IPS DF 19.7 (cell line): ENCODE data around the gene SMCO1.
"Not testable (repeated sequence)": the region's sequence is repeated elsewhere in the genome, so short reads cannot be mapped to it uniquely, and the experiment has no call there.

Source experiments
- DNase-seq: peaks from one replicate; pipeline ENCODE4 v3.0.0-alpha.2; 2013; ENCODE audit warnings: low read depth, low spot score

SMCO1 gene, protein sequence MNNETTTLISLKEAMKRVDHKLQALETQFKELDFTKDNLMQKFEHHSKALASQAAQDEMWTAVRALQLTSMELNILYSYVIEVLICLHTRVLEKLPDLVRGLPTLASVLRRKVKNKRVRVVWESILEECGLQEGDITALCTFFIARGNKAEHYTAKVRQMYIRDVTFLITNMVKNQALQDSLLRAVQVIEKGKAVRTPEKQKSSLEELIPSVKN

DNA sequence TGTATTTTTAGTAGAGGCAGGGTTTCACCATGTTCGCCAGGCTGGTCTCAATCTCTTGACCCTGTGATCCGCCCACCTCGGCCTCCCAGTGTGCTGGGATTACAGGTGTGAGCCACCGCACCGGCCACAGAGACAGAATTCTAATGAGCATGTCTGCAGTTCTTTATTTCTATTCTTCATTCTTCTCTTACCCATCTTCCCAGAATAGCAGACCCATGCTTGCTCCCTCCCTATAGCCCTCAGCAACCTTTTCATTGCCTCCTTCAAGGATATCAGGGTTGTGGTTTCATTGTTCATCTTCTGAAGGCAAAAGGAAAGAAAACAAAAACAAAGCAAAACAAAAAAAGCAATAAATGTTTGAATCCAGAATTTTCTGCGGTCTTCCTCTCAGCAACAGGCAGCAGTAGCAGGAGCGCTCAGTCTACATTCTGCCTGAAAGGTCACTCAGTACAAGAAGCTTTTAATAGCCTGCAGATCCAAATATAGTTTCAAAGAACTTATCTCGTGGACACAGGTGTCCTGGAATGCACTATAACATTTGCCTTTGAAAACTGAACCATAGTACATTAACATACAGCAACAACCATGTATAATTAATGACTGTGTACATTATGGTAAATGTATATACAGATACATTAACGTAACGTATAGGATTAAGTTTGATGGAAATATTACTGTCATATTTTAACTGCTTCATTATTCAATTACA is at the start of gene SMCO1:
SMCO1 (minus strand) TSS at position 434 of the 709 bp plus-strand sequence; CDS start at position 297, 137 bp downstream.
- no peak for DNase-seq

DNA sequence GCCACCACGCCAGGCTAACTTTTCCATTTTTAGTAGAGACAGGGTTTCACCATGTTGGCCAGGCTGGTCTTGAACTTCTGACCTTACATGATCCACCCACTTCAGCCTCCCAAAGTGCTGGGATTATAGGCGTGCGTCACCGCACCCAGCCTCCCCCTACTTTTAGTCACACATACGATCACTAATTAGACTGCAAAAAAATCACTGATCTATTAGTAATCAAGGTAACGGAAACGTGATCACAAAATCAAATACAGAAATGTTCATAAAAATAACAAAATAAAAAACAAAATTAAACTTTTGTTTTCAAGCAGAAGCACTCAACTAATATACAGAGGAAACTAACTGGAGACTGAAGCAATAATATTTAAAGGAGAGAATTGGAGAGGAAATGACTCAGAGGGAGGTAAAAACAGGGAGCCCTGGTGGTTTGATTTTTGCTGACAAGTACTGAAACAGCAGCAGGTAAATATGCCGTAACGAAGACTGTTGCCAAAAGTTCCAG is 48.6 kb upstream of the SMCO1 start:
- DNase-seq, result no peak

DNA sequence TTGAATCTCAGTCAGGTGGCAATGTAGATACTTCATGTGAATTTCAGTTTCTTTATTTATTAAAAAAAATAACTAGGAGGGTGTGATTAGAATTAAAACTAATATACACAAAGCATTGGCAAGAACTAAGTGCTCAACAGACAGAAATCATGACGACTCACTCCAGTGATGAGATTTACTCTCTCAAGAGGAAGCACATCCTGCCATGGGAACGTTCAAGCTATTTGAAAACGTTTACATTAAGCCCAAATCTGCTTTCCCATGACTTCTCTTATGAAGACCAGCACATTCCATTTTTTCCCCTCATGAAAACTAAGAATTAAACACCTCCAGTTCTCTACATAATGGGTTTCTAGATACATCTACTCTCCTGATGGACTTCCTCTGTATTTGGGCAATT is 44.7 kb upstream of the SMCO1 start:
- no peak for DNase-seq

- DNase-seq, result no peak
These were observed 43.3 kb upstream of the SMCO1 start for GRCh38 chr3:196558476-196558875.

- DNase-seq, result no peak
These were observed 42.1 kb upstream of the SMCO1 start for GRCh38 chr3:196557236-196557635.

- DNase-seq, result no peak
These were observed 40.1 kb upstream of the SMCO1 start for GRCh38 chr3:196555295-196555694.

- no peak for DNase-seq
These were observed 39.1 kb upstream of the SMCO1 start for GRCh38 chr3:196554205-196554604.

DNA sequence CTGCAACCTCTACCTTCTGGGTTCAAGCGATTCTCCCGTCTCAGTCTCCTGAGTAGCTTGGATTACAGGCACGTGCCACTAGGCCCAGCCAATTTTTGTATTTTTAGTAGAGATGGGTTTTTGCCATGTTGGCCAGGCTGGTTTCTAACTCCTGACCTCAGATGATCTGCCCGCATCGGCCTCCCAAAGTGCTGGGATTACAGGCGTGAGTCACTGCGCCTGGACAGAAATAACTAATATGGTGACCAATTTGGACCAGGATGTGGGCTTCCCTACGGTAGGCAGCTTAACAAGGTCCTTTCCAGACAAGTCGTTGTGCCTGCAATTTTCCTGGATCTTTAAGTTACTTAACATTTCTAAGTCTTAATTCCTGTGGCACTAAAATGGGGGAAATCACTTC is 38.4 kb upstream of the SMCO1 start:
- no peak for DNase-seq

DNA sequence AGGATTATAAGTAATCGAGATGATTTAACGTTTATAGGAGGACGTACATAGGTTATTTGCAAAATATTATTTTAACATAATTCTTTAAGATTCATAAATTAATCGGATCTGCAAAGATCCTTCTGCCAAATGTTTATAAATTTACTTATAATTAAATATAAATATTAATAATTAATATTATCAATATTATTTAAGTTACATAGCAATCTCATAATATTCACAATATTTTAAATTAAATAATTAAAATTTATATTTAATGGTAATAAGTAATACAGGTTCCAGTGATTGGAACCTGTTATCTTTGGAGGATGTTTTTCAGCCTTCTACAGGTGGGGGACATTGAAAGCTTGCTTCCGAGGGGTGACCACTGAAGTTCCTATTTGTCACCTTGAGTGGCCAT is 37.1 kb upstream of the SMCO1 start:
- DNase-seq, result no peak

DNA sequence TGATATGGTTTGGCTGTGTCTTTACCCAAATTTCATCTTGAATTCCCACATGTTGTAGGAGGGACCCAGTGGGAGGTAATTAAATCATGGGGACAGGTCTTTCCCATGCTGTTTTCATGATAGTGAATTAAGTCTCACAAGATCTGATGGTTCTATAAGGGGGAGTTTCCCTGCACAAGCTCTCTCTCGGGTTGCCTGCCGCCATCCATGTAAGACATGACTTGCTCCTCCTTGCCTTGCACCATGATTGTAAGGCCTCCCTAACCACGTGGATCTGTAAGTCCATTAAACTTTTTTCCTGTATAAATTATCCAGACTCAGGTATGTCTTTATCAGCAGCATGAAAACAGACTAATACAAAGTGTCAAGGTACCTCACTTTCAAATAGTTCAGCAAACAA is 35.0 kb upstream of the SMCO1 start:
- not testable (repeated sequence) for DNase-seq

- not testable (repeated sequence) for DNase-seq
These were observed 34.2 kb upstream of the SMCO1 start for GRCh38 chr3:196549312-196549711.

DNA sequence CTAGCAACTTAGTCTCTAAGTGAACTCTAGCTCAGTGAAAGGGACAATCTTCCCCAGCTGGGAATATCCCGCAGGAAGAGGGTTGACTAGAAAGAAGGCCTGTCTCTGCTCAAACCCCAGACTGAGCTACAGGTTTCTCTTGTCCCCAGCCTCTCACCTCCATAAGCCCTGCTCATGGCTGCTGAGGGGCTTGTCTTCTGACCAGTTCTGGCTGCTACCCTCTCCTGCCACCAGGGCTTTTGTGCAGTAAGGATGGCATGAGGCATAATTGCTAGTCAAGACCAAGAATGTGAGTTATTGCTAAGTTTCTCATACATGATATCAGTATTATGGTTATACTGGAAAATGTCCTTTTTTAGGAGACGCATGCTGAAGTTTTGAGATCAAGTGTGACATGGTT is 31.9 kb upstream of the SMCO1 start:
- DNase-seq, result no peak

DNA sequence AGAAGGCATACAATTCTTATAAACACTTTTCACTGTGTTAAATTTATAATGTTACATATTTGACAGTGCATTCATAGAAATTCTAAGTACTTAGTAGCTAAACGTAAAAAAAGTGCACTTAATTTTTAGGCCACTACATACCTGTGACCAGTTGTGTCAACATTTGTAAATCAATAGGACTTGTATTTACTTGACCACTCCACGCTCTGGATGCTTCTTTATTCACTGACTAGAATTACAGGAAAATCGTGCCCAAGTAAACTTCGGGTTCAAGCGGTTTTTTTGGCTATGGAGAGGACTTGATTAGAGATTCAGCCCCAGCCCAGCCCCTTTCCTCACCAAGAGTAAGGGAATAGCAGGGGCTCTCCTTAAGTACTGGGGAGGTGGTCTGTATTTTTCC is 31.4 kb upstream of the SMCO1 start:
- DNase-seq, result no peak

DNA sequence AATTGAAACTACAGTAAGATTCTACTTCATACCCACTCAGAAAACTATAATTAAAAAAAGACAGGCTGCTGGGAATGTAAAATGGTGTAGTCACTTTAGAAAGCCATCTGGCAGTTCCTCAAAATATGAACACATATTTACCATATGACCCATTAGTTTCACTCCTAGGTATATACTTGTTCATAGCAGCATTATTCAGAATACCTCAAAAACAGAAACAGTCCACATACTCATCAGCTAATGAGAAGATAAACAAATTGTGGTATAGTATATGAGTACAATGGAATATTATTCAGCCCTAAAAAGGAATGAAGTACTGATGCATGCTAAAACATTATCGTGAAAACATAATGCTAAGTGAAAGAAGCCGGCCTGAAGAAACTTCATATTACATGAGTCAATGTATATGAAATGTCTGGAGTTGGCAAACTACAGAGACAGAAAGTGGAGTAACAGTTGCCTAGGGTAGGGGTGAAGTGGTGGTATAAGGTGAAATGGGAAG is 29.4 kb upstream of the SMCO1 start:
- DNase-seq, result no peak

DNA sequence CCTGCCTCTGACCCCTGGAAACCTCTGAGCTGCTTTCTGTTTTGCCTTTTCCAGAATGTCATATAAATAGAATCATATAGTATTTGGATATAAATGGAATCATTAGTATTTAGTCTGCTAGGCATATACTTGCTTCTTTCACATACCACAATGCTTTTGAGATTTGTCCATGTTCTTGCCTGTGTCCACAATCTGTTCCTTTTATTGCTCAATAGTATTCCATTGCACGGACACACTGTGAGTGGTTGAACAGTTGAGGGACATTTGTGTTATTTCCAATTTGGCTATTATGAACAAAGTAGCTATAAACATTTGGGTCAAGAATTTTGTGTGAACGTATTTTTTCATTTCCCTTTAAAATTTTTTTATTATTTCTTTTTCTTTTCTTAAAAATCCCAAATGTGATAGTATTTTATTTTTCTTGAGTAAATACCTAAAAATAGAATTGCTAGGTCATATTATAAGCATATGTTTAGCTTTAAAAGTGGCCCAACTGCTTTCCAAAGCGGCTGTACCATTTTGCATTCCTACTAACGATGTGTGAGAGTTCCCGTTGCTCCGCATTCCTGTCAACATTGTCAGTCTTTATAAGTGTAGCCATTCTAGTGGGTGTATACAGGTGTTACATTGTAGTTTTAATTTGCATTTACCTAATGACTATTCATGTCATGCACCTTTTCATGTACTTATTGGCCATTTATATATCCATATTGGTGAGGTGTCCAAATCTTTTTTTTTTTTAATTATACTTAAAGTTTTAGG is 26.7 kb upstream of the SMCO1 start:
- DNase-seq, result no peak

DNA sequence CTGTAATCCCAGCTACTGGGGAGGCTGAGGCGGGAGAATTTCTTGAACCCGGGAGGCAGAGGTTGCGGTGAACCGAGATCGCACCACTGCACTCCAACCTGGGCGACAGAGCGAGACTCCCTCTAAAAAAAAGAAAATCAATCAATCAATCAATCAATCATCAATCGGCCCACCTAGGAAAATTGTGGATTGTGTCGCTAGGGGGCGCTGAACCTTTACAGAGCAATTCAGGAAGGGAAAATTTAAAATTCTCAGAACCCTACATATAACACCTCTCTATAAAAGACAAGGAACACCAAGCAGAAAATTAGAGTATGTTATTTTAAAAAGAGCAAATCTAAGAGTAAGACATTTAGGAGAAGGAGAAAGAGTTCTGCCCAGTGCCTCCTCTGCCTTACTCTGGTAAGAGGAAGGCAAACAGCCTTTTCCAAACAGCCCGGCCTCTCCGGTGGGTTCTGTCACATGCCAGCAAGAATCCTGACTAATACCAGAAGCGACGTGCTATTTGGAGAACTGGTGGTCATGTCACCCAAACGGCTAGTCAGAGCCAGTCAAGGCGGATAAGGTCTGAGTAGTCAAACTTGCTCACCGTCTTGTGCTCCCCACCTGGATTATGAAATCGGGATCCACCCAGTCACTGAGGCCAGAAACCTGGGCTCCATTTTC is 22.3 kb upstream of the SMCO1 start:
- no peak for DNase-seq

GRCh38 chr3:196533260-196533681 is 18.1 kb upstream of the SMCO1 start:
- DNase-seq, result no peak

GRCh38 chr3:196531418-196531817 is 16.3 kb upstream of the SMCO1 start:
- no peak for DNase-seq

- DNase-seq, result no peak
These were observed 13.6 kb upstream of the SMCO1 start for GRCh38 chr3:196528639-196529233.

GRCh38 chr3:196525141-196525540 is 10.0 kb upstream of the SMCO1 start:
- DNase-seq, result no peak

GRCh38 chr3:196524527-196524926 is 9.4 kb upstream of the SMCO1 start:
- DNase-seq, result no peak
